Esophagus muscularis mucosa (tissue), 4 donors: ENCODE measurements around the gene ABCG2. TPM values are rescaled to one million over a fixed set of nuclear protein-coding genes. Genes with fewer than 3 reads are reported as not detected.

Experiments
- DNase-seq: peaks from one replicate; pipeline ENCODE4 v3.0.0-alpha.2; 2017; ENCODE audit errors: extremely low spot score
- H3K27ac ChIP-seq, 4 donors: fragments of 200-600 bp; sonication (generic); replicated peaks in 1 of 4; 1 replicate in 3 of 4; 2 replicates in 1 of 4; pipeline ENCODE4 v1.5.1; 2016 to 2019; ENCODE audit warnings: mild to moderate bottlenecking in 1 of 4
- H3K27me3 ChIP-seq, 4 donors: fragments of 200-600 bp; sonication (generic); one replicate each; pipeline versions ENCODE4 v1.5.1 to v1.6.0; 2016 to 2019
- H3K36me3 ChIP-seq, 4 donors: fragments of 200-600 bp; sonication (generic); one replicate each; pipeline ENCODE4 v1.5.1; 2016 to 2019
- H3K4me1 ChIP-seq, 4 donors: fragments of 200-600 bp; sonication (generic); one replicate each; pipeline ENCODE4 v1.5.1; 2016 to 2019
- H3K4me3 ChIP-seq, 4 donors: fragments of 200-600 bp; sonication (generic); 1 replicate in 2 of 4; 2 replicates in 2 of 4; pipeline ENCODE4 v1.5.1; 2016 to 2019; ENCODE audit warnings: mild to moderate bottlenecking in 4 of 4, moderate library complexity in 1 of 4
- H3K9me3 ChIP-seq, 4 donors: fragments of 200-600 bp; sonication (generic); 1 replicate in 3 of 4; 2 replicates in 1 of 4; pipeline ENCODE4 v1.5.1; 2016 to 2019
- EP300 ChIP-seq: sonication (generic); formaldehyde crosslinking; IDR thresholded peaks from one replicate; pipeline ENCODE4 v1.6.1; 2017; ENCODE audit warnings: antibody characterized with exemption
- POLR2A ChIP-seq: fragments of 450-650 bp; IDR thresholded peaks from one replicate; pipeline ENCODE4 v1.6.1; 2017; ENCODE audit warnings: antibody characterized with exemption, moderate library complexity, mild to moderate bottlenecking, low read depth
- POLR2AphosphoS5 ChIP-seq, 2 donors: sonication (generic); formaldehyde crosslinking; IDR thresholded peaks; one replicate each; pipeline ENCODE4 v1.6.1; 2017; ENCODE audit warnings: antibody characterized with exemption in 2 of 2
- WGBS: methylation state at CpG from one replicate; pipeline ENCODE4 v1.1.5; 2018; 5-methylcytosine and 5-hydroxymethylcytosine counted together
- intact Hi-C: fragments of 100-400 bp; cut with DNase I; formaldehyde crosslinking; loops from one replicate; pipeline ENCODE4 v1.15.1; 2023
- total RNA-seq, 4 donors: library from RNA; depleted of rRNA; stranded (reverse); fragments of >200 nt; gene quantifications; one replicate each; pipeline versions ENCODE4 v1.1.0 to v1.2.1, GENCODE V29; 2016
- TF ChIP-seq, protein P1 (sequence below), 3 experiments: fragments of 200-600 bp in 2 of 3; fragments of 450-650 bp in 1 of 3; sonication (generic) in 2 of 3; IDR thresholded peaks; one replicate each; pipeline ENCODE4 v1.5.1; 2017 to 2019; ENCODE audit warnings: antibody characterized with exemption in 3 of 3, mild to moderate bottlenecking in 2 of 3, moderate library complexity in 1 of 3

ABCG2 gene
- total RNA-seq, 4 donors from 2014 or later, result 0.83 to 5.2 (median 2.7) TPM

DNA sequence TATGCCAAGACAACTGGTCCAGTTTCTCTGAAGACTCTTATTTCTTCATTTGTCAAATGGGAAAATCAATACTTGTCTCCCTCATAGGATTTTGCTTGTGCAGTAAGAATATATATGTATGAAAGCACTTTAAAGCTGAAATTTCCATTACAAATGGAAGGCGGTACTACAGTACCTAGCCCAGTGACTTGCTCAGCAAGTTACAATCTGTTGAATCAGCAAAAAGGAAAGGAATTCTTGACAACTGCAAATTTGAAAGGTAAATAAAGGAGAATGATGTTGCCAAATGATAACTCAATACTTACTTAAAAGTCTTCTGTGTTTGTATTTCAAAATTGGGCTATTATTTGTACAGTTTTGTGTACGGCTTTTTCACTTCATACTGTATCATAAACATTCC, 79.9 kb downstream of the ABCG2 start:
- DNase-seq, result no peak
- Histone ChIP-seq H3K9me3 (no peaks in the 10 kb centered on the region), H3K36me3 (peaks cover 32 to 50% (median 45%) of the 10 kb centered on the region in 4 donors), H3K27me3 (no peaks in the 10 kb centered on the region), H3K4me3 (no peak overlapping the region), H3K27ac (no peak overlapping the region), H3K4me1 (no peaks in the 10 kb centered on the region)
- TF ChIP-seq POLR2AphosphoS5 (IDR thresholded peaks at IDR 0.05) (no peak), POLR2A (no peak), EP300 (no peak)
- TF ChIP-seq, protein P1, sequence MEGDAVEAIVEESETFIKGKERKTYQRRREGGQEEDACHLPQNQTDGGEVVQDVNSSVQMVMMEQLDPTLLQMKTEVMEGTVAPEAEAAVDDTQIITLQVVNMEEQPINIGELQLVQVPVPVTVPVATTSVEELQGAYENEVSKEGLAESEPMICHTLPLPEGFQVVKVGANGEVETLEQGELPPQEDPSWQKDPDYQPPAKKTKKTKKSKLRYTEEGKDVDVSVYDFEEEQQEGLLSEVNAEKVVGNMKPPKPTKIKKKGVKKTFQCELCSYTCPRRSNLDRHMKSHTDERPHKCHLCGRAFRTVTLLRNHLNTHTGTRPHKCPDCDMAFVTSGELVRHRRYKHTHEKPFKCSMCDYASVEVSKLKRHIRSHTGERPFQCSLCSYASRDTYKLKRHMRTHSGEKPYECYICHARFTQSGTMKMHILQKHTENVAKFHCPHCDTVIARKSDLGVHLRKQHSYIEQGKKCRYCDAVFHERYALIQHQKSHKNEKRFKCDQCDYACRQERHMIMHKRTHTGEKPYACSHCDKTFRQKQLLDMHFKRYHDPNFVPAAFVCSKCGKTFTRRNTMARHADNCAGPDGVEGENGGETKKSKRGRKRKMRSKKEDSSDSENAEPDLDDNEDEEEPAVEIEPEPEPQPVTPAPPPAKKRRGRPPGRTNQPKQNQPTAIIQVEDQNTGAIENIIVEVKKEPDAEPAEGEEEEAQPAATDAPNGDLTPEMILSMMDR (IDR thresholded peaks at IDR 0.05), result no peak
- intact Hi-C loops, result no loop called here
- WGBS, result 92% methylated on average over 2 of the region's 2 CpGs

DNA sequence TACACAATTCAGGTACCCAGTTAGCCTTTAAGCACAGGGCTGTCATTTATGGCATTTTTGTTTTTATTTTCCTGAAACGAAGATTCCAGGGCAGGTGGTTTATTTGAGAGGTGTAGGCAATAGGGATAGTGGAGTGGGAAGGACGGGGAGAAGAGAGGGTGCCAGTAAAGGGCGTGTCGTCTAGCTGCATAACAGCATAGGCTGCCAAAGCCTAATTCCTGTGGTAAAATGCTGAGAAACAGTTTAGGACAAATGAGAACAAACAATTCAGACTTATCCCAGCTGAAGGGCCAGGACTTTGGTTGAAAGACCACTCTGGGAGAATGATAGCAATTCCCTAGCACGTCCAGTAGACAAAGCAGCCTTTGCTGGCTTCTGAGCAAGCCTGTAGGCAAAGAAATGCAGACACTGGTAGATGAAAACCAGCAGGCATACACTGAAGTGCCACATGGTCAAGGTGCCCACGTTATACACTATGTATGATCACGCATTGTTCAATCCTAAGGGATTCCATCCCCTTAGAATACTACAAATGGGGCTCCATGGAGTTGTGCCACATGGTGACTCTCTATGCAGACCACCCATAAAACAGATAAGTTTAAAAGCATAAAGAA, 80.4 kb downstream of the ABCG2 start:
- Histone ChIP-seq H3K27me3 (no peaks in the 10 kb centered on the region), H3K36me3 (peaks cover 38 to 56% (median 51%) of the 10 kb centered on the region in 4 donors), H3K27ac (no peak overlapping the region), H3K4me3 (no peak overlapping the region), H3K4me1 (no peaks in the 10 kb centered on the region), H3K9me3 (no peaks in the 10 kb centered on the region)
- intact Hi-C loops, result no loop called here
- WGBS, result 84% methylated on average over 7 of the region's 7 CpGs
- no peak for DNase-seq
- TF ChIP-seq, protein P1 (IDR thresholded peaks at IDR 0.05), result no peak
- TF ChIP-seq POLR2A (no peak), EP300 (no peak), POLR2AphosphoS5 (IDR thresholded peaks at IDR 0.05) (no peak)

DNA sequence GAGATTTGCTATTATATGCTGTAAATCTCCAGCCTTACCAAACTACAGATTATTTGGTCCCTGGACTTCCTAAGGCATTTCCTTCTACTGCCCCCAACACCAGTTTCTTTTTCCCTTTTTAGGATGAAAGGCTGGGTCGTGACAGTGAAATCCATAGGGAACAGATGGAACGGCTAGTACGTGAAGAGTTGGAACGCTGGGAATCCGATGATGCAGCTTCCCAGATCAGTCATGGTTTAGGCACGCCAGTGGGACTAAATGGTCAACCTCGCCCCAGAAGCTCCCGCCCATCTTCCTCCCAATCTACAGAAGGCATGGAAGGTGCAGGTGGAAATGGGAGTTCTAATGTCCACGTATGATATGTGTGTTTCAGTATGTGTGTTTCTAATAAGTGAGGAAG, 83.1 kb downstream of the ABCG2 start:
- Histone ChIP-seq H3K9me3 (no peaks in the 10 kb centered on the region), H3K4me3 (no peak overlapping the region), H3K27me3 (no peaks in the 10 kb centered on the region), H3K4me1 (no peaks in the 10 kb centered on the region), H3K27ac (no peak overlapping the region), H3K36me3 (peaks cover 62 to 83% (median 76%) of the 10 kb centered on the region in 4 donors)
- intact Hi-C loops, result no loop called here
- DNase-seq, result no peak
- WGBS, result 88% methylated on average over 9 of the region's 9 CpGs
- no peak for TF ChIP-seq POLR2A
- TF ChIP-seq POLR2AphosphoS5 (IDR thresholded peaks at IDR 0.05), result no peak
- TF ChIP-seq, protein P1 (IDR thresholded peaks at IDR 0.05), result no peak
- no peak for TF ChIP-seq EP300

DNA sequence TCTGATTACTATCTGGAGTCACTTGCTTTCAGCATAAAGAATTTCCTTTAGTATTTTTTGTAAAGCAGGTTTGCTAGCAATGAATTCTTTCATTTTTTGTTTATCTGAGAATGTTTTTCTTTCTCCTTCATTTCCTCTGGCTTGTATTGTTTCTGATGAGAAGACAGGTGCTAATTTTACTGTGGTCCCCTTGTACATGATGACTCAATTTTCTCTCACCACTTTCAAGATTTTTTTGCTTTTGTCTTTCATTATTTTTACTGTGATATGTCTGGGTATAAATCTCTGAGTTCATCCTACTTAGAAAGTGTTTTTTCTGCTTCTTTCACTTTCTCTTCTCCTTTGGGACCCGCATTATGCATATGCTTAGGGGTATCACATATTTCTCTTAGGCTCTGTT, 88.4 kb downstream of the ABCG2 start:
- Histone ChIP-seq H3K4me1 (no peaks in the 10 kb centered on the region), H3K4me3 (no peak overlapping the region), H3K36me3 (peaks cover 79 to 98% (median 88%) of the 10 kb centered on the region in 4 donors), H3K27me3 (no peaks in the 10 kb centered on the region), H3K27ac (no peak overlapping the region), H3K9me3 (peaks cover 0 to 4% (median 0%) of the 10 kb centered on the region in 4 donors)
- WGBS, result 95% methylated on average over 1 of the region's 1 CpG
- TF ChIP-seq EP300 (no peak), POLR2AphosphoS5 (IDR thresholded peaks at IDR 0.05) (no peak), POLR2A (no peak)
- TF ChIP-seq, protein P1 (IDR thresholded peaks at IDR 0.05), result no peak
- intact Hi-C loops, result no loop called here
- DNase-seq, result no peak

DNA sequence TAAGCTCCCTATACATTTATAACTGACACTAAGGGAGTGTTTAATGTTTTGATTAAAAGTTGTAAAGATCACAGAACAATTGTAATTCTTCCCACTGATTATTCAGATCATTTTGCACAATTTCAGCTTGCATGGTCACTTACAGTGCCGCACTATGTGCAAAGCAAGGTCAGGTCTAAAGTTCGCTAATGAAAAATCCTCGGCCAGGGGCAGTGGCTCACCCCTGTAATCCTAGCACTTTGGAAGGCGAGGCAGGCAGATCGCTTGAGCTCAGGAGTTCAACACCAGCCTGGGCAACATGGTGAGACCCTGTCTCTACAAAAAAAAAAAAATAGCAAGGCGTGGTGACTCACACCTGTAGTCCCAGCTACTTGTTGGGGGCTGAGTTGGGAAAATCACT, 94.0 kb downstream of the ABCG2 start:
- DNase-seq, result no peak
- Histone ChIP-seq H3K36me3 (peaks cover 59 to 88% (median 68%) of the 10 kb centered on the region in 4 donors), H3K9me3 (peaks cover 0 to 4% (median 0%) of the 10 kb centered on the region in 4 donors), H3K27me3 (no peaks in the 10 kb centered on the region), H3K4me3 (no peak overlapping the region), H3K4me1 (peaks cover 0 to 13% (median 3%) of the 10 kb centered on the region in 4 donors), H3K27ac (no peak overlapping the region)
- intact Hi-C loops, result no loop called here
- TF ChIP-seq POLR2AphosphoS5 (IDR thresholded peaks at IDR 0.05) (no peak), POLR2A (no peak), EP300 (no peak)
- TF ChIP-seq, protein P1 (IDR thresholded peaks at IDR 0.05), result no peak
- 77% methylated on average over 6 of the region's 6 CpGs for WGBS
